Duodenal mucosa (tissue), 2 donors: ENCODE results near the gene SETBP1.

Experiments
- H3K27ac ChIP-seq: one replicate; pipeline ENCODE4 v1.7.0; 2013; ENCODE audit warnings: low read depth, low read length
- H3K27me3 ChIP-seq, 2 donors: one replicate each; pipeline ENCODE4 v1.7.0; 2013; ENCODE audit warnings: low read length in 2 of 2, control low read depth in 1 of 2; ENCODE audit not compliant: insufficient read depth in 2 of 2, control insufficient read depth in 1 of 2
- H3K36me3 ChIP-seq, 2 donors: one replicate each; pipeline ENCODE4 v1.7.0; 2013; ENCODE audit warnings: low read length in 2 of 2, control low read depth in 1 of 2; ENCODE audit not compliant: insufficient read depth in 2 of 2, control insufficient read depth in 1 of 2
- H3K4me1 ChIP-seq, 2 donors: one replicate each; pipeline ENCODE4 v1.7.0; 2013; ENCODE audit warnings: low read length in 2 of 2, control low read depth in 1 of 2; ENCODE audit not compliant: insufficient read depth in 2 of 2, control insufficient read depth in 1 of 2
- H3K4me3 ChIP-seq, 2 donors: one replicate each; pipeline ENCODE4 v1.7.0; 2013; ENCODE audit warnings: low read length in 2 of 2, low read depth in 1 of 2
- H3K9ac ChIP-seq, 2 donors: one replicate each; pipeline ENCODE4 v1.7.0; 2013; ENCODE audit warnings: low read length in 2 of 2, low read depth in 1 of 2
- H3K9me3 ChIP-seq, 2 donors: one replicate each; pipeline ENCODE4 v1.7.0; 2013; ENCODE audit warnings: low read length in 2 of 2, control low read depth in 1 of 2; ENCODE audit not compliant: control insufficient read depth in 1 of 2

Gene SETBP1

DNA sequence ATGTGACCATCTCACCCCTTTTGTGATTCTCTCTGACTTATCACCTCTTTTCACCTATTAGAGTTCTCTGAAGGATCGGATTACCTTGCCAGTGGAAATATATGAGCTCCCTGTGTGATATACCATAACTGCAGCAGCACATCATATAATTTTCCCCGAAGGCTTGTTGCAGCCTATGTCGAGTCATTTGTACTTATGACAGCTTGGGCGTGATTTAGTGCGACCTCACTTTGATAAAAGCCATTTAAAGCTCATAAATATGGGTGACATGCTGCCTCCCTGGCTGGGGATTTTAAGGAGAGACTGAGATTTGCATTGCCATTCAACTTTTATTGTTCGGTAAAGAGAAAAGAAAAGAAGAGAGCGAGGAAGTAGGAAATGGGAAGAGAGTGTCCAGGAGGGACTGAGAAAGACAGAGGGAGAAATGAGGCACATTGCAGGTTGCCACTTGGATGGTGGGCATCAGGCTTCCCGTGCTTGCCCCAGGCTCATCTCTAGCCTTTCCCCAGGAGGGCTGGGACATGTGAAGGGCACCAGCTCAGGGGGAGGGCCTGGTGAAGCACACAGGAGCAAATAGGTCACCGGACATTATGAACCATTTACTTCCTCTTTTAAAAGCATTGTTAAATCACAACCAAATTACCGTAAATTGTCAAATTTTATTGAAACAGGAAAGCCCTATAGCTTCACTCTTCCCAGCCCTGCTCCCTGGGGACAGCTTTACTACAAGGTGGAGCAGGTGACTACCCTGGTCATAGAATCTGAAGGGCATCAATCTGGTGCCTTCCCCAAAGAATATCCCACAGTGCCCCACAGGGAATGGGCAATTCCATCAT lies 161.3 kb downstream of the SETBP1 start:
- peaks cover 0 to 14% of the 10 kb centered on the region in 2 donors for H3K4me1 ChIP-seq
- H3K27ac ChIP-seq: no peak overlapping the region

DNA sequence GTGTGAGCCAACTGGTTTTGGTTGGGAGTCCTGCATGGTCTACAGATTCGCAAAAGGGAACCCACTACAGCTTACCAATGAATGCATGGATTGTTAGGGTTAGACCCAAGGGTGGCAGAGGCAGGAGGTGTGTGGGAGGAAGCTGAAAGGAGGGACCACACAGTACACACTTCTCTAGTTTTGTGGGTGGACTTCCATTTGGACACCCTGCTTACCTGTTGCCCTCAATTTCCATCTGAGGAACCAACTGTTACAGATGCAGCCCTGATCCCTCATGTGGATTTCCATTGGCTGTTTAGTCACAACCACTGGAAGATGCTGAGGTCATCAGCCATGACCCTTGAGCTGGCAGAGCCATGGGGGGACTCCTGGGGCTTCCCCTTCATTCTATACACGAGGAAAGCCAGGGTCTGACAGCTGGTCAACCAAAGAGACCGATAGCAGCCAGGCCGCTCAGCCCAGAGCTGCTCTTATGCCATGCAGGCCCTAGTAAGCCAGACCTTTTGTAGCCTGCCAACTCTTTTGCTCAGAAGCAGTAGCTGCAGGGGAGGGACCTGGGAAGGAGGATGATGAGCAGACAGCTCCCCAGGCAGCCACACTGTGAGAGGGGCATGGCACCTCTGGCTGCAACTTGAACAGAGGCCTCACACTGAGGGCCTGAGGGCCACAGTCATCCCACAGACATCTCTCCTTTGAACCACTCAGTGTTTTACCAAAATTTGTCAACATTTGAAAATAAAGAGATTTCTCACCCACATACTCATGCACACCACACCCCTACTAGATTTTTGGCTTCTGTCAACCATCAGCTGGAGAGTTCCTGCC lies 162.1 kb downstream of the SETBP1 start:
- H3K36me3 ChIP-seq: no peaks in the 10 kb centered on the region
- H3K9ac ChIP-seq: no peak overlapping the region
- no peak overlapping the region for H3K27ac ChIP-seq
- H3K4me1 ChIP-seq: peaks cover 0 to 14% of the 10 kb centered on the region in 2 donors
- H3K27me3 ChIP-seq: no peaks in the 10 kb centered on the region
- H3K9me3 ChIP-seq: no peaks in the 10 kb centered on the region
- no peak overlapping the region for H3K4me3 ChIP-seq

More for the DNA sequence above, 161.3 kb downstream of the SETBP1 start:
- Histone ChIP-seq H3K9ac (no peak overlapping the region), H3K9me3 (no peaks in the 10 kb centered on the region), H3K36me3 (no peaks in the 10 kb centered on the region), H3K4me3 (no peak overlapping the region), H3K27me3 (no peaks in the 10 kb centered on the region)

DNA sequence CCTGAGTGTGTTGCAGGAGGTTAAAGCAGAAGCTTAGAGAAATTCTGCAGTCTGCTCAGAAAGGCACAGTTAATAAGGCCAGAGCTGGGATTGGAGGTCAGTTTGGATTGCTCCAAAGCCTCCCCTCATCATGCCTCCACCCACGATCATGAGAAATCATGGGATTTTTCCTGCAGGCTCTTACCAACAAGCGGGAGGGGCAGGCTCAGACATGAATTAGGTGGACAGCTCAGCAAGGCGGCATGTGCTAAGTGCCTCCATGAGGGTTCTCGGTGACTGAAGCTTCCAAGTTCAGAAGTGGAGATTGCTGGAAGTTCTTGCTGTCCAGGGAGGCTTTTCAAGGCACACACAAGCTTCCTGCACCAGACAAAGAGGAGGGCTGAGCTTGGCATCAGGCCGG lies 163.8 kb downstream of the SETBP1 start:
- no peaks in the 10 kb centered on the region for H3K27me3 ChIP-seq
- no peak overlapping the region for H3K4me3 ChIP-seq
- no peaks in the 10 kb centered on the region for H3K36me3 ChIP-seq
- no peaks in the 10 kb centered on the region for H3K9me3 ChIP-seq
- no peak overlapping the region for H3K27ac ChIP-seq
- no peak overlapping the region for H3K9ac ChIP-seq
- H3K4me1 ChIP-seq: peaks cover 0 to 7% of the 10 kb centered on the region in 2 donors

DNA sequence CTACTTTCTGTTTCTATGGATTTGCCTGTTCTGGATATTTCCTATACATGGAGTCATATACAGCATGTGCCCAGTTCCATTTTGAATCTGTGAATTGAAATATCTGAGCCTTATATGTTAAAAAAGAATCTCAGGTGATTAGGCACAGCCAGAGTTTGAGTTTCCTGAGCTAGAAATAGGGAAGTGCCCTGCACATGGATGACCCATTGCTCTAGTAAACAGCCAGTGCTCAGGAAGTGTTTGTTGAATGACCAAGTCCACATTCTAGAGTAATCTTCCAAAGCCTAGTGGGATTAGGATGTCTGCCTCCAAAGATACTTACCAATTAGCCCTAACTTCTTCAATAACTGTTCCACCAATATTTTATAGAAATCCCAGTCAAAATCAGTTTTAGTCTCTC lies 165.8 kb downstream of the SETBP1 start:
- Histone ChIP-seq H3K9me3 (no peaks in the 10 kb centered on the region), H3K27me3 (no peaks in the 10 kb centered on the region), H3K4me3 (no peak overlapping the region), H3K4me1 (peaks cover 0 to 4% of the 10 kb centered on the region in 2 donors), H3K27ac (no peak overlapping the region), H3K36me3 (no peaks in the 10 kb centered on the region), H3K9ac (no peak overlapping the region)

DNA sequence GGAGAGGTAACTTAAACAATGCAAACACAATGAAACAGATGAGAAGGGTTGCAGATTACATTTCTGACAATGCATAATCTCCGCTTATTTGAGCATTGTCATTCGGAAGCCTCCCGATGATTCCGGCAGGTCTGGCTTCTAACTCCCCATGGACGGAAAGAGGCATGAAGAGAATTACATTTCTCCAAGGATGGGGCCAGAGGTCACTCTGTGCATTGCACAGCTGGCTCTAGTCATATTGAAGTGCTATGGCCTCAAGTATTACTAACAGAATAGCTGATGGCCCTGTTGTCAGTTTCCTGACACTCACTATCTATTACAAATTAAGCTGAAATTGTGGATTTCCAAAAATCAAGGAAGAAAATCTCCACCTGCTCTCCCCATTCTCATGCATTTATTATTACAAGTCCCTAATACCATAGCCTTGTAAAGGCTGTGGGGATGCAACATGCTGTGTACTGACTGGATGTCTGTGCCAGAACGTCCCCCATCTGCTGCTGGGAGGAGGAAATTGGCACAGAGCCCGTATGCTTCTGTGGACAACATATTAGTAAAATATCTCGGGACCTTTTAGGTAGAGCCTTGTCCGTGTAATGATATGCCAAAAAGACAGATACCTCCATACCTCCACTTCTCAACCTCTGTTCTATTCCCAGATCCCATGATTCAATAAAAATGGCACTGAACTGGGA lies 168.1 kb downstream of the SETBP1 start:
- Histone ChIP-seq H3K27ac (no peak overlapping the region), H3K36me3 (no peaks in the 10 kb centered on the region), H3K27me3 (no peaks in the 10 kb centered on the region), H3K9me3 (no peaks in the 10 kb centered on the region), H3K4me1 (peaks cover 0 to 4% of the 10 kb centered on the region in 2 donors), H3K9ac (no peak overlapping the region), H3K4me3 (no peak overlapping the region)

DNA sequence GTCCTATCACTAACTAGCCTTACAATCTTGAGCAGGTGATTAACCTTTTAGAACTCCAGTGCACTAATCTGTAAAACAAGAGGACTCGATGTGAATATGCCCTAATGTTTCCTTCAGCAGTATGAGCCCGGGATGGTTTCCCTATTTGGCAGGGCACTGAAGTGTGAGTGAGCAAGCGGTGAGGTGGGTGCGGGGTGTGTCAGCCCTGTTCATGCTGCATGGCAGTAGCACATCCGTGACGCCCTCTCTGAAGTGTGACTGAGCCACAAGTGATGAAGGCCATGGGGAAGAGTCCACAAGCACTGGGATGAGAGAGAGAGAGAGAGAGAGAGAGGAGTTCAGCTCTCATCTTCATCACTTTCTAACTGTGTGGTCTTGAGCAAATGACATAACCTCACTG lies 168.7 kb downstream of the SETBP1 start:
- H3K27me3 ChIP-seq: no peaks in the 10 kb centered on the region
- H3K4me1 ChIP-seq: peaks cover 0 to 4% of the 10 kb centered on the region in 2 donors
- H3K36me3 ChIP-seq: no peaks in the 10 kb centered on the region
- no peak overlapping the region for H3K27ac ChIP-seq
- no peaks in the 10 kb centered on the region for H3K9me3 ChIP-seq
- no peak overlapping the region for H3K4me3 ChIP-seq
- H3K9ac ChIP-seq: no peak overlapping the region

DNA sequence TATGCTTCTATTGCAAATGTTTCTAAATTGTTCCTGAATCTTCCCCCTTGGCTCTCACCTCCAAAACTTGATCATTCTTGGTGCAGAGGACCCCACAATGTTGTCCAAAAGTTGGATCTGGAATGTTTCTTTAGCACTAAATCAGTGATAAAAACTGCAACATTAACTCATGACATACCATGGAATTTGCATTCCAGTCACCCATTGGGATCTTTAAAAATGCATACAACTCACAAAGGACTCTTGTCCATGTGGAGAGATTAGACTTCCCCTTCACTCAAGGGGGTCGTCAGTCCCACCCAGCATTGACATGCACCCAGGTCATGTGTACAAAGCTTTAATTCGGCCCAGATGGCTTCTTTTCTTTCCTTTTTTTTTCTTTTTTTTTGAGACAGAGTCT lies 169.3 kb downstream of the SETBP1 start:
- Histone ChIP-seq H3K36me3 (no peaks in the 10 kb centered on the region), H3K4me3 (no peak overlapping the region), H3K9ac (no peak overlapping the region), H3K9me3 (no peaks in the 10 kb centered on the region), H3K4me1 (peaks cover 0 to 4% of the 10 kb centered on the region in 2 donors), H3K27ac (no peak overlapping the region), H3K27me3 (no peaks in the 10 kb centered on the region)

DNA sequence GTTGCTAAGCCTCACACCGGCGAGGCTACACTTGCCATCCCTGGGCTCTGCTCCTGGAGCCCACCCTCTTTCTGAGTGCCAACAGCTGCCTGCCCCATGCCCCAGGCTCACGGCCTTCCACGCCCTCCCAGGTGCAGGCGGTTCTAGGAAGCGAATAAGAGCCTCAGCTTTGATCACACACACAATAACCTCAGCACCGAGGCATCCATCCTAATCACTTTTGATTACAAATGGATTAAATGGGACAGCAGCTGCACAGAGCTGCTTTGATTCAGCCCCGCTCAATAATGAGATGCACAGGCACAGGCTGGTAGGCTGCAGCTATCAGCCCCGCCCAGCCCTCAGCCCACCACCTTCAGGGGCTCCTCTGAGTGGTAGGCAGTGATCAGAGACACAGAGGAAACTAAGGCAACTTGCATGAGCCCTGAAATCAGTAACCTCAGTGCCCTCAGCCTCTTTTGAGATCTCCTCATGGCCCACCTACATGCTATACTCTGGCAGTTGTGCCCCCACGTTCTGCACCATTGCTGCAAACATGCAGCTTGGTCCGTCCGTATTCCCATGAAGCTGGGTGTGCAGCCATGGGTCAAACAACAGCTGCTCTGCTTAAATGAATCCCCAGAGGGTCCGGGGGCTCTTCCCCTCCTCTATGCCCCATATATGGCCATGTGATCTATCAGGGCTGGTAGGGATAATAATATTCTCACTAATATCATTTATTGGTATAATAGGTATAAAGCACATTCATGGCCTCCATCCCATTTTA lies 171.4 kb downstream of the SETBP1 start:
- no peak overlapping the region for H3K27ac ChIP-seq
- H3K9ac ChIP-seq: no peak overlapping the region

DNA sequence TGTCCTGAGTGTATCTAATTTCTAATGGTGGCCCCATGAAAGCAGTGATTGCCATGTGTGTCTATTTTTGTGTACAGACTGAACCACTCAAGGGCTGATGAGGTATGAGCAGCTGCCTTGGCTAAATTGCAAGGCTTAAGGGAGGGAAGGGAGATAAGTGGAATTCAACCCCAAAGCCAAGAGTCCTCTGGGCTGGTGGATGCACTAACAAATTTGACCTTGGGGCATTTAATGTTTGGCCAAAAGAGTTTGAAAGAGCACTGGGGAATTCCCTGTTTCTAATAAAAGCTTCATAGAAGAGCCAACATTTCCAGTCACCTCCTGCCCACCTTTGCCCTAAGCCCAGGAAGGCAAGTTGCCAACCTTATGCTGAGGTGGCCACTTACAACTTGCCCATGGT lies 172.1 kb downstream of the SETBP1 start:
- Histone ChIP-seq H3K4me3 (no peak overlapping the region), H3K27ac (no peak overlapping the region), H3K27me3 (no peaks in the 10 kb centered on the region), H3K36me3 (no peaks in the 10 kb centered on the region), H3K9ac (no peak overlapping the region), H3K9me3 (no peaks in the 10 kb centered on the region), H3K4me1 (peaks cover 0 to 4% of the 10 kb centered on the region in 2 donors)

More for the DNA sequence above, 171.4 kb downstream of the SETBP1 start:
- no peak overlapping the region for H3K4me3 ChIP-seq
- H3K27me3 ChIP-seq: no peaks in the 10 kb centered on the region
- H3K4me1 ChIP-seq: peaks cover 0 to 4% of the 10 kb centered on the region in 2 donors
- no peaks in the 10 kb centered on the region for H3K9me3 ChIP-seq
- no peaks in the 10 kb centered on the region for H3K36me3 ChIP-seq
